Activated CD4-positive, alpha-beta memory T cell treated with anti-CD3 and anti-CD28 coated beads, Interleukin-2, amount 10 ng/mL, durations not matched to agents 7 days and 5 days (primary cell): Measurements from ENCODE around the gene NUAK2. TPM values are rescaled to one million over a fixed set of nuclear protein-coding genes. Genes with fewer than 3 reads are reported as not detected.
A peak's percentile ranks its signal among the peaks of the same experiment; 100 is the strongest.

Source experiments
- CTCF ChIA-PET: fragments of 350-600 bp; sonication (Branson Sonifier 250); formaldehyde crosslinking; loops from one replicate; lab custom pipeline; 2021; ENCODE audit warnings: antibody characterized with exemption, inconsistent platforms; lab: Charles Lee
- POLR2A ChIA-PET: fragments of 350-600 bp; sonication (Branson Sonifier 250); formaldehyde crosslinking; loops from one replicate; lab custom pipeline; 2021; ENCODE audit warnings: antibody characterized with exemption; lab: Charles Lee
- DNase-seq: peaks from one replicate; pipeline ENCODE4 v3.0.0-alpha.2; 2020
- H3K27ac Mint-ChIP-seq: one replicate; pipeline ENCODE4 v1.8.0; 2021; ENCODE audit warnings: mild to moderate bottlenecking, mixed read lengths
- H3K27me3 Mint-ChIP-seq: one replicate; pipeline ENCODE4 v1.8.0; 2021; ENCODE audit warnings: mixed read lengths
- H3K36me3 Mint-ChIP-seq: one replicate; pipeline ENCODE4 v1.8.0; 2021; ENCODE audit warnings: low read depth, mixed read lengths
- H3K4me1 Mint-ChIP-seq: one replicate; pipeline ENCODE4 v1.8.0; 2021; ENCODE audit warnings: mixed read lengths
- H3K4me3 Mint-ChIP-seq: one replicate; pipeline ENCODE4 v1.8.0; 2021; ENCODE audit warnings: mild to moderate bottlenecking, mixed read lengths
- H3K9me3 Mint-ChIP-seq: one replicate; pipeline ENCODE4 v1.8.0; 2021; ENCODE audit warnings: mixed read lengths
- total RNA-seq, 2 experiments: library from RNA; stranded (reverse); gene quantifications; one replicate each; pipeline ENCODE4 v1.2.3, GENCODE V29; 2021

NUAK2 gene
- total RNA-seq, 2 experiments from 2014 or later = 12.4 to 13.0 TPM

- H3K27ac Mint-ChIP-seq = no peak overlapping the region
- no peaks in the 10 kb centered on the region for H3K9me3 Mint-ChIP-seq
- ChIA-PET POLR2A (interaction anchor here (1.0 to 1.4 kb wide), 3 partner anchors 8 to 131 kb away, joined by 3 to 5 read pairs (median 3); no protein-coding TSS in a partner anchor), CTCF (interaction anchor here (0.5 to 5.1 kb wide), 44 partner anchors 8 to 1568 kb away, joined by 3 to 98 read pairs (median 4); partner anchors contain the start of gene NUAK2)
- H3K4me3 Mint-ChIP-seq = no peak overlapping the region
- peaks cover 22% of the 10 kb centered on the region for H3K27me3 Mint-ChIP-seq
- peak; percentile 67 for DNase-seq
- H3K36me3 Mint-ChIP-seq = no peaks in the 10 kb centered on the region
- H3K4me1 Mint-ChIP-seq = no peaks in the 10 kb centered on the region
These were observed 32.9 kb upstream of the NUAK2 start for GRCh38 chr1:205354259-205355074.

GRCh38 chr1:205353612-205354011 is 32.1 kb upstream of the NUAK2 start:
- no peaks in the 10 kb centered on the region for H3K9me3 Mint-ChIP-seq
- H3K27me3 Mint-ChIP-seq = peaks cover 22% of the 10 kb centered on the region
- ChIA-PET POLR2A (interaction anchor here (1.2 to 1.4 kb wide), 2 partner anchors 9 to 80 kb away, joined by 3 read pairs; no protein-coding TSS in a partner anchor), CTCF (interaction anchor here (0.7 to 5.1 kb wide), 44 partner anchors 7 to 322 kb away, joined by 3 to 98 read pairs (median 4); partner anchors contain the start of gene NUAK2)
- no peaks in the 10 kb centered on the region for H3K36me3 Mint-ChIP-seq
- no peak for DNase-seq
- no peaks in the 10 kb centered on the region for H3K4me1 Mint-ChIP-seq
- no peak overlapping the region for H3K4me3 Mint-ChIP-seq
- H3K27ac Mint-ChIP-seq = no peak overlapping the region

GRCh38 chr1:205353191-205353590 is 31.6 kb upstream of the NUAK2 start:
- Mint-ChIP-seq H3K36me3 (no peaks in the 10 kb centered on the region), H3K27me3 (peaks cover 23% of the 10 kb centered on the region), H3K27ac (no peak overlapping the region), H3K4me1 (no peaks in the 10 kb centered on the region), H3K9me3 (no peaks in the 10 kb centered on the region), H3K4me3 (no peak overlapping the region)
- DNase-seq = no peak
- POLR2A ChIA-PET = interaction anchor here (1.2 to 1.4 kb wide), 2 partner anchors 10 to 80 kb away, joined by 3 read pairs; no protein-coding TSS in a partner anchor
- CTCF ChIA-PET = interaction anchor here (0.7 to 5.1 kb wide), 11 partner anchors 14 to 171 kb away, joined by 3 to 98 read pairs (median 7); no protein-coding TSS in a partner anchor

- no peaks in the 10 kb centered on the region for H3K9me3 Mint-ChIP-seq
- ChIA-PET POLR2A (no interaction called here), CTCF (interaction anchor here (0.6 to 5.1 kb wide), 3 partner anchors 79 to 172 kb away, joined by 3 to 98 read pairs (median 64); no protein-coding TSS in a partner anchor)
- no peak for DNase-seq
- H3K4me3 Mint-ChIP-seq = no peak overlapping the region
- peaks cover 20% of the 10 kb centered on the region for H3K27me3 Mint-ChIP-seq
- no peaks in the 10 kb centered on the region for H3K4me1 Mint-ChIP-seq
- no peaks in the 10 kb centered on the region for H3K36me3 Mint-ChIP-seq
- H3K27ac Mint-ChIP-seq = no peak overlapping the region
These were observed 30.6 kb upstream of the NUAK2 start for GRCh38 chr1:205351984-205352713.

- ChIA-PET POLR2A (no interaction called here), CTCF (interaction anchor here (0.8 to 3.0 kb wide), 5 partner anchors 14 to 289 kb away, joined by 3 to 10 read pairs (median 3); no protein-coding TSS in a partner anchor)
- no peak for DNase-seq
- no peaks in the 10 kb centered on the region for H3K36me3 Mint-ChIP-seq
- peaks cover 32% of the 10 kb centered on the region for H3K27me3 Mint-ChIP-seq
- no peaks in the 10 kb centered on the region for H3K9me3 Mint-ChIP-seq
- H3K27ac Mint-ChIP-seq = no peak overlapping the region
- no peaks in the 10 kb centered on the region for H3K4me1 Mint-ChIP-seq
- no peak overlapping the region for H3K4me3 Mint-ChIP-seq
These were observed 29.2 kb upstream of the NUAK2 start for GRCh38 chr1:205350691-205351141.

GRCh38 chr1:205350124-205350523 is 28.6 kb upstream of the NUAK2 start:
- no peaks in the 10 kb centered on the region for H3K9me3 Mint-ChIP-seq
- no peaks in the 10 kb centered on the region for H3K4me1 Mint-ChIP-seq
- ChIA-PET POLR2A (no interaction called here), CTCF (interaction anchor here (0.9 to 3.0 kb wide), 5 partner anchors 10 to 288 kb away, joined by 3 to 10 read pairs (median 4); no protein-coding TSS in a partner anchor)
- DNase-seq = no peak
- H3K36me3 Mint-ChIP-seq = no peaks in the 10 kb centered on the region
- H3K27me3 Mint-ChIP-seq = peaks cover 36% of the 10 kb centered on the region
- no peak overlapping the region for H3K27ac Mint-ChIP-seq
- no peak overlapping the region for H3K4me3 Mint-ChIP-seq

GRCh38 chr1:205348554-205349487 is 27.3 kb upstream of the NUAK2 start:
- peaks cover 5% of the 10 kb centered on the region for H3K4me1 Mint-ChIP-seq
- no peaks in the 10 kb centered on the region for H3K9me3 Mint-ChIP-seq
- H3K4me3 Mint-ChIP-seq = no peak overlapping the region
- no peaks in the 10 kb centered on the region for H3K36me3 Mint-ChIP-seq
- no peak overlapping the region for H3K27ac Mint-ChIP-seq
- ChIA-PET POLR2A (no interaction called here), CTCF (interaction anchor here (1.2 to 3.0 kb wide), 4 partner anchors 9 to 137 kb away, joined by 3 to 10 read pairs (median 6); no protein-coding TSS in a partner anchor)
- H3K27me3 Mint-ChIP-seq = peaks cover 46% of the 10 kb centered on the region
- DNase-seq = no peak

GRCh38 chr1:205346956-205347574 is 25.5 kb upstream of the NUAK2 start:
- no peaks in the 10 kb centered on the region for H3K36me3 Mint-ChIP-seq
- peaks cover 8% of the 10 kb centered on the region for H3K4me1 Mint-ChIP-seq
- H3K4me3 Mint-ChIP-seq = no peak overlapping the region
- H3K27ac Mint-ChIP-seq = no peak overlapping the region
- no peak for DNase-seq
- peaks cover 54% of the 10 kb centered on the region for H3K27me3 Mint-ChIP-seq
- H3K9me3 Mint-ChIP-seq = no peaks in the 10 kb centered on the region
- ChIA-PET CTCF (no interaction called here), POLR2A (no interaction called here)

GRCh38 chr1:205345761-205346160 is 24.2 kb upstream of the NUAK2 start:
- H3K27me3 Mint-ChIP-seq = peaks cover 61% of the 10 kb centered on the region
- no peaks in the 10 kb centered on the region for H3K36me3 Mint-ChIP-seq
- ChIA-PET POLR2A (no interaction called here), CTCF (interaction anchor here (0.6 to 1.7 kb wide), 5 partner anchors 8 to 312 kb away, joined by 3 to 7 read pairs (median 5); no protein-coding TSS in a partner anchor)
- no peak overlapping the region for H3K4me3 Mint-ChIP-seq
- H3K9me3 Mint-ChIP-seq = no peaks in the 10 kb centered on the region
- no peak for DNase-seq
- no peak overlapping the region for H3K27ac Mint-ChIP-seq
- H3K4me1 Mint-ChIP-seq = peaks cover 8% of the 10 kb centered on the region

- Mint-ChIP-seq H3K27ac (no peak overlapping the region), H3K27me3 (peaks cover 61% of the 10 kb centered on the region), H3K36me3 (no peaks in the 10 kb centered on the region), H3K4me1 (peaks cover 13% of the 10 kb centered on the region), H3K4me3 (no peak overlapping the region), H3K9me3 (no peaks in the 10 kb centered on the region)
- POLR2A ChIA-PET = interaction anchor here (1.0 kb wide), 1 partner anchor 317 kb away, joined by 3 read pairs; no protein-coding TSS in a partner anchor
- peak; percentile 35 for DNase-seq
- CTCF ChIA-PET = interaction anchor here (0.7 to 1.7 kb wide), 2 partner anchors 10 to 141 kb away, joined by 4 to 7 read pairs; no protein-coding TSS in a partner anchor
These were observed 22.8 kb upstream of the NUAK2 start for GRCh38 chr1:205344066-205344928.
